WTC11 (cell line): Measurements from ENCODE around the gene ASIC2.

ENCODE experiments used
- CTCF ChIP-seq: fragments of 200-600 bp; IDR thresholded peaks from 2 replicates; pipeline ENCODE4 v1.8.0; 2022; ENCODE audit warnings: antibody characterized with exemption
- MAX ChIP-seq: sonication (generic); formaldehyde crosslinking; IDR thresholded peaks from 2 replicates; pipeline ENCODE4 v1.8.0; 2022; ENCODE audit warnings: mild to moderate bottlenecking, missing genetic modification reagents

- TF ChIP-seq MAX (CRISPR knock-in tag) (no peak), CTCF (no peak)
Measured at GRCh38 chr17:33055171-33055611, 237.9 kb downstream of the ASIC2 start.
